HG03039 (cell line): ENCODE results near the gene DCTPP1.
A peak's percentile ranks its signal among the peaks of the same experiment; 100 is the strongest.

Experiments used
- ATAC-seq: cut with Tn5 transposase; IDR thresholded peaks from one replicate; pipeline ENCODE4 v1.9.1; 2021; ENCODE audit warnings: mild to moderate bottlenecking, moderate library complexity; ENCODE audit not compliant: unreplicated experiment

Gene DCTPP1

DNA sequence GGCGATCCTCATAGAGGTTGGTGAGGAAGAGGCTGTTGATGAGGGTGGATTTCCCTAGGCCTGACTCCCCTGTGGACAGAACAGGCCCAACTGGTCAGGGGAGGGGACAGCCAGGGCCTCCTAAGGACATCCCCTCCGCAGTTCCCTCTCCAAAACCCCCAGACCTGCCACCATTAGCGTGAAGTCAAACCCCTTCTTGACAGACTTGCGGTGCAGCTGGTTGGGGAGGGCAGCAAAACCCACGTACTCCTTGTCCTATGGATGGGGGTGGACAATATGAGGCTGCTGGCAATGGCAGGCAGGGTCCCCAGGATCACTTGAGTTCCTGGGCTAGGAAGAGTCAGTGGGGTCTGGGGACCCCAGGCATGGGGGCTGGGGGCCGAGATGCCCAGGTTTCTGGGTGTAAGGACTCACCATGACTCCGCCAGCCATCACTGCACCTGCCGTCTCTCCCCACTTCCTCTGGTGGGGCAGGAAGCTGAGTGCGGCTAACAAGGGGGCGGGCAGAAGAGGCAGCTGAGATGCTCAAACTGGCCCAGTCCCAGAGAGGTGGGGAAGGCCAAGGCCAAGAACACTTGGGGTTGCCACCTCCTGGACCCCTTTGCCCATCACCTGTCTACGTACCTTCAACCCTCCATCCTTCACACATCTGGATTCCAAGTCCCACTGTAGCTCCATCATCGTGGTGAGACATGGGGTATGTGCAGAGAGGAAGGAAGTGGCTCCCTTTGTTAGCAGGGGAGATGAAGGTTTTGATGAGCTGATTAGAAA is 47.5 kb downstream of the DCTPP1 start, which contains the start of gene SEPTIN1:
Gene SEPTIN1, minus strand, starts transcription at position 451 of the 771 bp plus-strand sequence. Its CDS starts 19 bp downstream, at position 432.
- no peak for ATAC-seq

DNA sequence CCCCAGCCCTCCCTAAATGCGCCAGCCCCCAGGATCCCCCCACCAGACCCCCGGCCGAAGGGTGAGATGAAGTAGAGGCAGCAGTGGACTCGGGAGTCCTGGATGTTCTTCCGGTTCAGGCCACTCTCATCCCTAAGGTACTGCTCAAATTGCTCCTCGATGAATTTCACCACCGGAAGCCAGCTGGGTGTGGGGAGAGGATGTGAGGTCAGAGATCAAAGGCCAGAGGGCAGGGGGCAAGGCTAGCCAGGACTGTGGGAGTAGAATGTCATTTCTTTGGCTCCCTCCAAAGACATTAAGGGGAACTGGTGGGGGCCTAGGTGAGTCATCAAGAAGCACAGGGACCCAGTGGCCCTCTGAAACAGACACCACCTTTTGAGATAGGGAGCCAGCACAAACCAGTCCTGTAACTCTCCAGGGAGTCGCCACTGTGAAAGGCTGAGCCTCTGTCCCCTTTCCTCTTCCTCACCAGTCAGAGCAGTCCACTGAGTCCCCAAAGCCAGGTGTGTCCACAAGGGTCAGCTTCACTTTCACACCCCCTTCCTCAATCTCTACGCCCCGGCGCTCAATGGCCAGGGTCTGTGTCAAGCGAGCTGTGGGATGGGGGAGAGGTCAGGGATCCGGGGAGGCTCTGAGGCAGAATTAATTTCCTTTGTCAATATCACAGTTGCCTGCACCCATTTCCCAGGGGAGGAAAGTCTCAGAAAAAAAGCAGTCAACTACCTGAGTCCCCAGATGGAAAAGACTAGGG is 48.4 kb downstream of the DCTPP1 start:
- ATAC-seq, result no peak

DNA sequence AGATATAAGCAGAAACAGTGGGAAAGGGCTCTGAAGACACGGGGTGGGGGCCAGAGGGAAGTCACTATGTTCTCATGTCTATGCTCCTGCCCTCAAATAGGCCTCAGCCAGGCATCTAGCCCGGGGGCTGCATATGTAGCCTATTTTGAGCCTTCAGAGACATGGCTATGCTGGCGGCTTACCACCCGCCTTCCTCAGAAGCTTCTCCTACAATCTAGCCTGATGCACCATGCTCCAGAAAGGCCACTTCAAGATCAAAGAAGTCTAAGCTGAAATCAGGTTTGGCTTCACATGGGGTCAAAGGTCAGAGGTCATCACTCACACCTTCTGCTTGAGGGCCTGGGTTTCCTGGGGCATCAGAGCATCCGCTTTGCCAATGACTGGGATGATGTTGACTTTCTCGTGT is 49.0 kb downstream of the DCTPP1 start:
- ATAC-seq, result no peak

DNA sequence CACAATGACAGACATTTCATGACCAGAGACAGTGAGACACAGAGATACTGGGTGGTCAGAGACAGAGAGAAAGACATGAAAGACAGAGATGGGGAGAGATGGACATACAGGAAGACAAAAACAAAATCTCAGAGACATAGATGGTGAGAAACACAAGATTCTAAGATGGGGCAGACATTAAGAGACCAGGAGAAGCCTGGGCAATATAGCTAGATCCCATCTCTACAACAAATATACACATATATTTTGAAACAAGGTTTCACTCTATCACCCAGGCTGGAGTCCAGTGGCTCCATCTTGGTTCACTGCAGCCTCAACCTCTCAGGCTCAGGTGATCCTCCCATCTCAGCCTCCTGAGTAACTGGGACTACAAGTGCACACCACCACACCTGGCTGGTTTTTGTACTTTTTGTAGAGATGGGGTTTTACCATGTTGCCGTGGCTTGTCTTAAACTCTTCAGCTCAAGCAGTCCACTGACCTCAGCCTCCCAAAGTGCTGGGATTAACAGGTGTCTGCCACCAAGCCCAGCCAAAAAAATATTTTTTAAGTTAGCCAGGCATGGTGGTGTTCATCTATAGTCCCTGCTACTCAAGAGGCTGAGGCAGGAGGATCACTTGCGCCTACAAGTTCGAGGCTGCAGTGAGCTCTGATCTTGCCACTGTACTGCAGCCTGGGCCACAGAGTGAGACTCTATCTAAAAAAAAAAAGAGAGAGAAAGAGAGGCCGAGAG is 49.6 kb downstream of the DCTPP1 start:
- ATAC-seq, result no peak

DNA sequence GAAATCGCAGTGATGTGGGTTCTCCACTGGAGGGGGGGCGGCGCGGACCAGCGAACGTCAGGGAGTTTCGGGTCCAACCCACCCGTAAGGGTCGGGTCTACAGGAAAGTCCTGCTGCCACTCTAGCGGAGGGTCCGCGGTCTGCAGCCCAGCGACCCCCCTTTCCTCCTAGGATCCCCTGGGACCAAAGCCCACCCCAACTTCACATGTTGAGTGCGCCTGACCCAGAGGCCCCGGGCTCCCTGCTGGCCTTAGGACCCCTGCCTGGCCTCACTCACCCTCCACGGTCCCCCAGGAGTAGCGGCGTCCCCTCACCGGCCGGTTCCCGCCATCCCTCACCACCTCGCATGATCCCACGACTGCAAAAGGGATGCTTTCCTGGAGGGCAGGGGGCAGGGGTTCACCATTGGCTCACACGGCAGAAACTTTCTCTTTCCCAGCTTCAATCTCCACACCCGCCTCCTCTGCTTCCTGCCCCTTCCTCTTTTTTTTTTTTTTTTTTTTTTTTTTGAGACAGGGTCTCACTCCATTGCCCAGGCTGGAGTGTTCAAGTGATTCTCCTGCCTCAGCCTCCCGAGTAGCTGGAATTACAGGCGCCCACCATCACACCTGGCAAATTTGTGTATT is 50.6 kb downstream of the DCTPP1 start:
- no peak for ATAC-seq

DNA sequence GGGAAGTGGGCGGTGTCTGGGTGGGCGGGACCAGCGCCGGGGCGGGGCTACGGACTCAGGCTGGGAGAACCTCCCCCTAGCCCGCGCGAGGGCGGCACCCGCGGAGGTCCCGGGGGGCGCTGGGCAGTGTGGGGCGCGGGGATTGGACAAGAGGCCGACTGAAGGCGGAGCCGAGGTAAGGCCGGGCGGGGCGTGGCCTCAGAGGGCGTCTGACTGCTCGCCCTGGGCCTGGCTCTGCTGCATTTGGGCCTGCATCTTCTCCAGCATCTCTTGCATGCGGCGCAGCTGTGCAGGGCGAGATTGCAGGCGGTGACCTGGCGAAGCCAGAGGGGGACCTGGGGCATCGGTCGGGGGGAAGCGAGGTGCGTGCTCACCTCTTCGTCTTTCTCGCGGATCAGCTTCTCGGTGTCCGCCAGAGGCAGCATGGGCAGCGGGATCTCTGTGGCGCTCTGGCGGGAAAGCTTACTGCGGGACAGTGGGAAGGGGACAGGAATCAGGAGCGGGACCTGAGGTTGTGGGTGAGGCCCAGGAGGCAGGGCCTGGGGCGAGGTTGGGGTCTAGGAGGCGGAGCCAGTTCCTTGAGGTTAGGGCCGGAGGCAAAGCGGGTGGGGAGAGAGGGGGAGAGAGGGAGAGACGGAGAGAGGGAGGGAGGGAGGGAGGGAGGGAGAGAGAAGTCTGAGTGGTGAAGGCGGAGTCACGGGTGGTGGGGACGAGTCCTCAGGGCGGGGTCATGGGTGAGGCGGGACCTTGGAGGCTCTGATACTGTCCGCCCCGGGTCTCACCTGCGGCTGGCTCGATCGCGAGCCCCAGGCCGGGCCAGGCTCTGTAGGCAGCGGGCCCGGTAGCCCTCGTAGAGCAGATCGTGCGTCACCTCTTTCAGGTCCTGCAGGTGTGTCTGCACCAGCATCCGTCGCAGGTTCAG is 51.3 kb downstream of the DCTPP1 start:
- peak; percentile 88 for ATAC-seq

DNA sequence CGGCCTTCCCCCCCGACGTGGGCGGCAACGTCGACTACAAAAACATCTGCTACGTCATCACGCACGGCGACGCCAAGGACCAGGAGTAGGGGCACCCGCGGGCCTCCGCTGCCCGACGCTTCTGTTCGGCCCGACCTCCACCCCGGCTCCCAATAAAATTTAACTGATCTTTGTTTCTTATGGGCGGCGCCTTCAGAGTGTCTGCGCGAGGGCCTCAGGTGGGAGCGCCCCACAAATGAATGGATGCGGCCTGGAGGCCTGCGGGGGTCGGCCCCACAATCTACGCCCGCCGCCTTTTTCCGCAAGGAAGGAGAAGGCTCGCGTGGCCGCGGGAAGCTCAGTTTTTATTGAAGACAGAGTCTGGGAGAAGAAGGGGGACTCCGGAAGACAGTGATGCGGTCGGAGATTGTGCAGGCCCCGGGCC is 52.0 kb downstream of the DCTPP1 start:
- peak; percentile 36 for ATAC-seq

DNA sequence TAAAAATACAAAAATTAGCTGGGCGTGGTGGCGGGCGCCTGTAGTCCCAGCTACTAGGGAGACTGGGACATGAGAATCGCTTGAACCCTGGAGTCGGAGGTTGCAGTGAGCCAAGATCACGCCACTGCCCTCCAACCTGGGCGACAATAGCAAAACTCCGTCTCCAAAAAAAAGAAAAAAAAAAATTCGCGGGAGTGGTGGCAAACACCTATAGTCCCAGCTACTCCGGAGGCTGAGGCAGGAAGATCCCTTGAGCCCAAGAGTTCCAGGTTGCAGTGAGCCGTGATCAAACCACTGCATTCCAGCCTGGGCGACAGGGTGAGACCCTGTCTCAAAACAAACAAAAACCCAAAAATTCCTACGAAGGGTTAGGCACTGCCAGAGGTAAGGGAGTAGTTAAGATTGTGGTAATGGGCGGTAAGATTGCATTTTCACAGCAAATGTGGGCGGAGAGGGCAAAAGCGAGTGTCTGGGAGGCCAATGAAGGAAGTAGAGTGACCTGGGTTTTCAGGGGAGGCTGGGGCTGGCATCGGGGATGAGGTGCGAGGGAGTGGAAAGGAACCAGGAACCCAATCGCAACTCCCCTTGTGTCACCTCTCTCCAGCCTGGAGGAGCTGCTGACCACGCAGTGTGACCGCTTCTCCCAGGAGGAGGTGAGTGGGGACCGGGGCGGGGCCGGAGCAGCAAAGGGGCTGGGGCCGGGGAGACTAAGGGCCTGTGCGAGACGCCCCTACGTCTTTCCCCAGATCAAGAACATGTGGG is 52.6 kb downstream of the DCTPP1 start:
- ATAC-seq, result no peak

DNA sequence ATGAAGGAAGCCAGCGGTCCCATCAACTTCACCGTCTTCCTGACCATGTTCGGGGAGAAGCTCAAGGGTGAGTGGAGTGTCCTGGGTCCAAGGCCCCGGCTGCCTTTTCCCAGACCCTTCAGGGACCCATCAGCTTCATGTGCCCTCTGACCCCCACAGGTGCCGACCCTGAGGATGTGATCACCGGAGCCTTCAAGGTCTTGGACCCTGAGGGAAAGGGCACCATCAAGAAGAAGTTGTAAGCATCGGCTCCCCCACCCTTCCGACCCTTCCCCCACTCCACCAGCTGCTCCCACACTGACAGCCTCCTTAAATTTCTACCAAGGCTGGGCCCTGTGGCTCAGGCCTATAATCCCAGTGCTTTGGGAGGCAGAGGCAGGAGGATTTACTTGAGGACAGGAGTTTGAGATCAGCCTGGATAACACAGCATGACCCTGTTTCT is 53.3 kb downstream of the DCTPP1 start:
- ATAC-seq, result no peak

DNA sequence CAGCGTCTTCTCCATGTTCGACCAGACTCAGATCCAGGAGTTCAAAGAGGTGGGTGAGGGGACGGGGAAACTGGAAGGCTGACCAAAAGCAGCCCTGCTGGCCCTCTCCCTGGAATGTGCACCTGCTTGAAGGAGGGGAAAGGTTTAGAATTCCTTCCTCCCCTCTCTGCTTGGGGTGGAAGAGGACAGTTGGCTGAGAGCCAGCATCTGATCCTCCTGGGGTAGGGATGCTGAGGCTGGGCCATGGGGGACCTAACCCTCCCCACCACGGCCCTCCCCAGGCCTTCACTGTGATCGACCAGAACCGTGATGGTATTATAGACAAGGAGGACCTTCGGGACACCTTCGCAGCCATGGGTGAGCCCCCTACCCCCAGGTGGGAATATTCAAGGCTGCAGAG is 54.0 kb downstream of the DCTPP1 start:
- ATAC-seq, result no peak

DNA sequence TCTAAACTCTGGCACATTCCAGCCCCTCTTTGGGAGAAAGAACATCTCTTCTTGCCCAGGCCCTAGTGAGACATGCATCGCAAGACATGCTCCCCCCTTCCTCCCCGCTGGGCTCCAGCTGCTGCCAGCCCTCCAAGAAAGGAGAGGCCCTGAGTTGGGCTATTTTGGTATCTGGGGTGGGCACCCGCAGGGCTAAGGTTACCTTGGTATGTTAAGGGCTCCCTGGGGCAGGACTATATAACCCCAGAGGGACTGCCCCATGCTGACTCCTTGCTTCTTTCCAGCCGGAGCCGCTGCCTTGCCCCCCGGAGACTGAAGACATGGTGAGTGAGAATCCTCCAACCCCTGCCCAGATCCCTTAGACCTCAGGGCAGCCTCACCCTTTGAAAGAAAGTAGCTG is 55.3 kb downstream of the DCTPP1 start, which contains the start of gene MYL11:
Gene MYL11, plus strand, starts transcription at position 265 of the 400 bp plus-strand sequence. Its CDS starts 56 bp downstream, at position 321.
- no peak for ATAC-seq
